Activated B cell treated with CpG ODN at 0.5 μM for 24 hours (primary cell): ENCODE results near the gene SELENON. TPM values are rescaled to one million over a fixed set of nuclear protein-coding genes. Genes with fewer than 3 reads are reported as not detected.

Experiments
- ATAC-seq: fragments of 200-7000 bp; cut with Tn5 transposase; one replicate; pipeline ENCODE4 v1.10.0; 2021; ENCODE audit warnings: low read depth, mild to moderate bottlenecking, moderate library complexity
- CTCF ChIA-PET: fragments of 350-600 bp; sonication (Branson Sonifier 250); formaldehyde crosslinking; loops from one replicate; lab custom pipeline; 2021; ENCODE audit warnings: antibody characterized with exemption; lab: Charles Lee
- POLR2A ChIA-PET: fragments of 350-600 bp; sonication (Branson Sonifier 250); formaldehyde crosslinking; loops from one replicate; lab custom pipeline; 2021; ENCODE audit warnings: antibody characterized with exemption; lab: Charles Lee
- DNase-seq: peaks from one replicate; pipeline ENCODE4 v3.0.0; 2022
- H3K27ac Mint-ChIP-seq: one replicate; pipeline ENCODE4 v1.8.0; 2020; ENCODE audit warnings: mixed read lengths
- H3K27me3 Mint-ChIP-seq: one replicate; pipeline ENCODE4 v1.8.0; 2021; ENCODE audit warnings: mixed read lengths
- H3K36me3 Mint-ChIP-seq: one replicate; pipeline ENCODE4 v1.8.0; 2021; ENCODE audit warnings: low read depth, mixed read lengths
- H3K4me1 Mint-ChIP-seq: one replicate; pipeline ENCODE4 v1.8.0; 2021; ENCODE audit warnings: mixed read lengths
- H3K4me3 Mint-ChIP-seq: one replicate; pipeline ENCODE4 v1.8.0; 2020; ENCODE audit warnings: mild to moderate bottlenecking, mixed read lengths
- H3K9me3 Mint-ChIP-seq: one replicate; pipeline ENCODE4 v1.8.0; 2020; ENCODE audit warnings: mixed read lengths
- intact Hi-C: fragments of 100-400 bp; cut with micrococcal nuclease; formaldehyde crosslinking; loops from one replicate; pipeline ENCODE4 v1.15.1; 2024
- total RNA-seq: library from RNA; stranded (reverse); gene quantifications from 2 replicates; pipeline ENCODE4 v1.2.3, GENCODE V29; 2022
- TF ChIP-seq, protein P1 (sequence below): fragments of 200-600 bp; IDR thresholded peaks from one replicate; pipeline ENCODE4 v1.8.0; 2022; ENCODE audit warnings: antibody characterized with exemption, mild to moderate bottlenecking

SELENON gene
- total RNA-seq, 1 donor from 2014 or later, result 15.1 TPM

DNA sequence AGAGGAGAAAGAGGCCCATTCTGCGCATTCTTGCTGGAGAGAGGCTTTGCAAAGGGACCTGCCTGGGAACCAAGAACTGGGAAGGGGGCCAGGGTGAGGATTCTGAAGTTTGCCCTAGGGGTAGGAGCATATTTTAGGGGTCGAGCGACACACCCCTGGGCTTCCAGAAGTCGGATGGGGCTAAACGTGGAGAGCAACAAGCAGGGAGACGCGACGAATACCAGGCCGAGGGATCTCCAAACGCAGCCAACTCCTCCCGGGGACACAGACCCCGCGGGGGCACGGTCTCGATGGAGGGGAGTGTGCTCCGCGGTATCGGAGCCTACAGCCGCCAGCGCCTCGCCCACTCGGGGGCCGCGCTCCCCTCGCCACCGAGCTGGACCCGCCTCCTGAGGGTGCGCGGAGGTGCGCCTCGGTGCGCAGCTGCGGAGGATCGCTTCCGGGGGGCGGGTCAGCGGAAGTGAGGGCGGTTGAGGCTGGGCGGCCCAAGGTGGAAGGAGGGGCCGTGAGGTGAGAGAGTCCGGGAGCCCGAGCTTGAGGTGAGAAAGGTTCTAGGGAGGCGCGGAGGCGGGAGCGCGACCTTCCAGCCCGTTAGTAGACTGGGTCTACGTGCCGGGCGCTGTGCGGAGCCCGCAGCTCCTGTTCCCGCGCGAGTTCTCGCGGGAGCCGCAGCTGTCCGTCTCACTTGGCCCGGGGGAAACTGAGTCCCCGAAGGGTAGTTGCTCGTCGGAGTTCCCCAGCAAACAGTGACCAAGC, 19.7 kb downstream of the SELENON start, which contains the start of gene MTFR1L:
TSS of gene MTFR1L (plus strand) at position 464 of the 756 bp plus-strand sequence. CDS start 3,151 bp downstream, outside the sequence.
- intact Hi-C loops, result loop anchor here (1.0 to 2.0 kb wide), 7 partner anchors 21 to 481 kb away; partner anchors contain the start of genes AUNIP, MACO1, PAFAH2 and PAQR7
- Mint-ChIP-seq H3K27ac (peak within 1 kb of the TSS; percentile 90), H3K4me3 (peak within 1 kb of the TSS; percentile 92), H3K27me3 (no peaks in the 10 kb centered on the region), H3K4me1 (peaks cover 27% of the 10 kb centered on the region), H3K9me3 (no peaks in the 10 kb centered on the region), H3K36me3 (peaks cover 9% of the 10 kb centered on the region)
- POLR2A ChIA-PET, result interaction anchor here (0.6 to 2.7 kb wide), 16 partner anchors 9 to 587 kb away, joined by 3 to 22 read pairs (median 4); partner anchors contain the start of genes MACO1, PAFAH2, SELENON and SYF2
- ATAC-seq (peak; percentile 92), DNase-seq (peak; percentile 93)
- CTCF ChIA-PET, result interaction anchor here (0.6 to 1.0 kb wide), 4 partner anchors 18 to 388 kb away, joined by 3 to 5 read pairs (median 3); no protein-coding TSS in a partner anchor
- TF ChIP-seq, protein P1, sequence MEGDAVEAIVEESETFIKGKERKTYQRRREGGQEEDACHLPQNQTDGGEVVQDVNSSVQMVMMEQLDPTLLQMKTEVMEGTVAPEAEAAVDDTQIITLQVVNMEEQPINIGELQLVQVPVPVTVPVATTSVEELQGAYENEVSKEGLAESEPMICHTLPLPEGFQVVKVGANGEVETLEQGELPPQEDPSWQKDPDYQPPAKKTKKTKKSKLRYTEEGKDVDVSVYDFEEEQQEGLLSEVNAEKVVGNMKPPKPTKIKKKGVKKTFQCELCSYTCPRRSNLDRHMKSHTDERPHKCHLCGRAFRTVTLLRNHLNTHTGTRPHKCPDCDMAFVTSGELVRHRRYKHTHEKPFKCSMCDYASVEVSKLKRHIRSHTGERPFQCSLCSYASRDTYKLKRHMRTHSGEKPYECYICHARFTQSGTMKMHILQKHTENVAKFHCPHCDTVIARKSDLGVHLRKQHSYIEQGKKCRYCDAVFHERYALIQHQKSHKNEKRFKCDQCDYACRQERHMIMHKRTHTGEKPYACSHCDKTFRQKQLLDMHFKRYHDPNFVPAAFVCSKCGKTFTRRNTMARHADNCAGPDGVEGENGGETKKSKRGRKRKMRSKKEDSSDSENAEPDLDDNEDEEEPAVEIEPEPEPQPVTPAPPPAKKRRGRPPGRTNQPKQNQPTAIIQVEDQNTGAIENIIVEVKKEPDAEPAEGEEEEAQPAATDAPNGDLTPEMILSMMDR, result no peak

DNA sequence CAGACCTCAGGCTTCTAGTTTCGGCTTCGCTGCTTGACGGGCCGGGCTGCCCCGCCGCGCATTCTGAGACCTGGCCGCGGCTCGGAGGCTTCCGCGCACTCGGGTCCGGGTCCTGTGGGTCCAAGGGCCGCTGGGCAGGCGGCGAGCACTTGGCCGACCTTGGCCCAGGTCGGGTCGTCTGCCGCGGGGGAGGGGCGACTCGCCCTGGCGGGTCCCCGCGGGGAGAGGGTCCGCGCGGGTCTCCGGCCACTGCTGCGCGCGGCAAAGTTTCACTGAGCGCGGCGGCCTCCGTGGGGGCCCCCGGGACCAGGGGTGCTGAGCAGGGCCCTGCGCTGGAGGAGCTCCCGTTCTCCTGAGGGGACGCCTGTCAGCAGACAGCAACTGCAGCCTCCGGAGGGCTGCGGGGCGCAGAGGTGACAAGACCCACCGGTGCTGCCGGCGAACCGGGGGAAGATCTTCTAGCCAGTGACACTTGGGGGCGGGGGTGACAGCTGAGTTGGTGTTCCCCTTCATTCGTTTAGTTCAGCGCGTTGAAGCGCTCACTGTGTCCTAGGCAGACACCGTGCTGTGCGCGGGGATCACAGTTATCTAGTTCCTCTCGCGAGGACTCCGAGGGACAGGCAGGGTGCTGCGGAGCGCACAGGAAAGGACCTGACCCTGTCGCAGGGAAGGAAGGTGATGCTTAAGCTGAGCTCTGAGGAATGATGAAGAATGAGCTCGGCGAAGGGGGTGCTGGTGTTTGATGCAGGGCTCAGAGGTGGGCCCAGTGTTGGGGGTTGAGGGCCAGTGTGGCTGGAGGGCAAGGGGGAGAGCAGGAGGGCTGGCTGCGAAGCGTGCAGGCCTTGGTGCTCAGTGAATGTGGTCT, 20.5 kb downstream of the SELENON start:
- Mint-ChIP-seq H3K27ac (peak overlapping the region; percentile 90), H3K4me1 (peaks cover 27% of the 10 kb centered on the region), H3K36me3 (peaks cover 6% of the 10 kb centered on the region), H3K27me3 (no peaks in the 10 kb centered on the region), H3K4me3 (peak overlapping the region; percentile 92), H3K9me3 (no peaks in the 10 kb centered on the region)
- intact Hi-C loops, result loop anchor here (1.0 to 2.0 kb wide), 3 partner anchors 38 to 178 kb away; partner anchors contain the start of genes AUNIP, PAFAH2 and PAQR7
- POLR2A ChIA-PET, result interaction anchor here (0.6 to 2.7 kb wide), 13 partner anchors 10 to 588 kb away, joined by 3 to 22 read pairs (median 5); partner anchors contain the start of genes MACO1, PAFAH2, PAQR7 and SELENON
- ATAC-seq (peak; percentile 64), DNase-seq (peak; percentile 57)
- TF ChIP-seq, protein P1, result no peak
- CTCF ChIA-PET, result interaction anchor here (0.6 to 1.0 kb wide), 3 partner anchors 18 to 389 kb away, joined by 3 to 5 read pairs (median 3); no protein-coding TSS in a partner anchor

DNA sequence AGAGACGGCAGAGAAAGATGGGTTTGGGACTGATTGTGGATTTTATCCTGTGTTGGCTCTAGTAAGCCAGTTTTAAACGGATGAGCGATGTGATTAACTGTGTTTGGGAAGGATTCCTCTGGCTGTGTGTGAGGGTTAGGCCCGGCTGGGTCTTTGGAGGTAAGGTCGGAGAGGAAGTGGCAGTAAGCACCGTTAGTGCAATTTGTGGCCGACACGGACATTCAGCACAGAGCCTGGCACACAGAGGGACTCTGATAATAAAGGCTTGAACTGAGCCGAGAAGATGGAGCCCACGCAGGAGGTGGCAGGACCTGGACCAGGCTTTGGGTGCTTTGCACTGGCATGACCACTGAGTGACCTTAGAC, 21.1 kb downstream of the SELENON start:
- no peaks in the 10 kb centered on the region for H3K27me3 Mint-ChIP-seq
- POLR2A ChIA-PET, result interaction anchor here (0.6 to 2.7 kb wide), 8 partner anchors 11 to 589 kb away, joined by 3 to 22 read pairs (median 6); partner anchors contain the start of genes MACO1, PAFAH2, PAQR7 and SYF2
- H3K9me3 Mint-ChIP-seq, result no peaks in the 10 kb centered on the region
- H3K27ac Mint-ChIP-seq, result peak overlapping the region; percentile 90
- peaks cover 9% of the 10 kb centered on the region for H3K36me3 Mint-ChIP-seq
- DNase-seq (no peak), ATAC-seq (no peak)
- intact Hi-C loops, result loop anchor here (2.0 kb wide), 2 partner anchors 38 to 54 kb away; partner anchors contain the start of genes AUNIP and PAQR7
- H3K4me1 Mint-ChIP-seq, result peaks cover 27% of the 10 kb centered on the region
- peak overlapping the region; percentile 92 for H3K4me3 Mint-ChIP-seq
- TF ChIP-seq, protein P1, result no peak
- CTCF ChIA-PET, result no interaction called here

DNA sequence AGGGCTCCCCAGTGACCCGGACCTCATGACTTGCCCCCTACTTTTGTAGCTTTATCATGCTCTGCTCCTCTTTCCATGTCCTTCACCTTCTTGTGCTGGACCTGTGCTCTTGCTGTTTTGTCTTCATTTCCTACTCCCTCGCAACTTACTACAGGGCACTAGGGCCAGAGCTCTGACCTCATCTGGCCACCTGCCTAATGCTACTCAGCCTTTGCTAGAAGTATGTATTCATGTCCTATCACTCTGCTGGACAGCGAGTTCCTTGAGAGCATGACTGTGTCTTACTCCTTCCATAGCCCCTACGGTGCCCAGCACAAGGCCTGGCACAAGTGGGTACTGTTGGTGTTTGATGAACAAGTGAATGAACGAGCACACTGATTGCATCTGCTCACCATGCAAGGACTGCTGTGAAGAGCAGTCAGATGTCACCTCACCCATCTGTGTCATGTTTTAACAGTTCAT, 21.7 kb downstream of the SELENON start:
- intact Hi-C loops, result loop anchor here (2.0 kb wide), 2 partner anchors 37 to 53 kb away; partner anchors contain the start of genes AUNIP and PAQR7
- Mint-ChIP-seq H3K4me1 (peaks cover 27% of the 10 kb centered on the region), H3K27me3 (no peaks in the 10 kb centered on the region), H3K9me3 (no peaks in the 10 kb centered on the region), H3K4me3 (peak overlapping the region; percentile 92), H3K27ac (peak overlapping the region; percentile 2), H3K36me3 (peaks cover 14% of the 10 kb centered on the region)
- TF ChIP-seq, protein P1, result no peak
- ATAC-seq, result no peak
- DNase-seq, result no peak
- ChIA-PET POLR2A (interaction anchor here (1.0 to 2.7 kb wide), 4 partner anchors 11 to 589 kb away, joined by 4 to 22 read pairs (median 10); partner anchors contain the start of genes MACO1 and SYF2), CTCF (no interaction called here)
